Panc1 (cell line): Measurements from ENCODE around the gene BRD4.

Source experiments
- POLR2AphosphoS5 ChIP-seq: IDR thresholded peaks from 2 replicates; pipeline ENCODE4 v1.6.1; 2012; ENCODE audit warnings: mild to moderate bottlenecking, low read depth, low read length, moderate library complexity
- TF ChIP-seq, protein P1 (sequence below): fragments of 450-650 bp; IDR thresholded peaks from 2 replicates; pipeline ENCODE4 v1.5.1; 2017; ENCODE audit warnings: mild to moderate bottlenecking
- TF ChIP-seq, protein P2 (sequence below), 2 experiments: IDR thresholded peaks; 2 replicates each; pipeline ENCODE4 v1.6.1; 2011 to 2012; ENCODE audit warnings: low read depth in 2 of 2, control low read depth in 1 of 2, low read length in 1 of 2, mild to moderate bottlenecking in 1 of 2, moderate library complexity in 1 of 2; ENCODE audit not compliant: insufficient read depth in 1 of 2

DNA sequence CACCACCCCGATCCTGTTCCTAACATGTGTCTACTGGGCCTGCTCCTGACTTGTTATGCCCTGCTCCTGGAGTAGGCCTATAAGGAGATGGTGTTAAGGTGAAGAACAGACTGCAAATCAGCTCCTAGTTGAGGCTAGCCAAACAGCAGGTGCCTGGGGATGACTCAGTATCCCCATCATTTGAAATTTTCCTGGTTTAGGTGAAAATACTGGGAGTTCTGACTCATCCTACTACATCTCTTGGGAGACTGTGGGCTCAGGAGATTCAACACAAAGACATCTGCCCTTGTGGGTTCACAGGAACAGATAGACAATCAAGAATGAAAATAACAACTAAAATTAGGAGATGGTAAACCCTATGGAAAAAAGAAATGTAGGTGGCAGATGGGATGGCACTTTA, 41.2 kb downstream of the BRD4 start:
- TF ChIP-seq POLR2AphosphoS5, result no peak
- TF ChIP-seq, protein P1, sequence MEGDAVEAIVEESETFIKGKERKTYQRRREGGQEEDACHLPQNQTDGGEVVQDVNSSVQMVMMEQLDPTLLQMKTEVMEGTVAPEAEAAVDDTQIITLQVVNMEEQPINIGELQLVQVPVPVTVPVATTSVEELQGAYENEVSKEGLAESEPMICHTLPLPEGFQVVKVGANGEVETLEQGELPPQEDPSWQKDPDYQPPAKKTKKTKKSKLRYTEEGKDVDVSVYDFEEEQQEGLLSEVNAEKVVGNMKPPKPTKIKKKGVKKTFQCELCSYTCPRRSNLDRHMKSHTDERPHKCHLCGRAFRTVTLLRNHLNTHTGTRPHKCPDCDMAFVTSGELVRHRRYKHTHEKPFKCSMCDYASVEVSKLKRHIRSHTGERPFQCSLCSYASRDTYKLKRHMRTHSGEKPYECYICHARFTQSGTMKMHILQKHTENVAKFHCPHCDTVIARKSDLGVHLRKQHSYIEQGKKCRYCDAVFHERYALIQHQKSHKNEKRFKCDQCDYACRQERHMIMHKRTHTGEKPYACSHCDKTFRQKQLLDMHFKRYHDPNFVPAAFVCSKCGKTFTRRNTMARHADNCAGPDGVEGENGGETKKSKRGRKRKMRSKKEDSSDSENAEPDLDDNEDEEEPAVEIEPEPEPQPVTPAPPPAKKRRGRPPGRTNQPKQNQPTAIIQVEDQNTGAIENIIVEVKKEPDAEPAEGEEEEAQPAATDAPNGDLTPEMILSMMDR, result no peak
- TF ChIP-seq, protein P2, sequence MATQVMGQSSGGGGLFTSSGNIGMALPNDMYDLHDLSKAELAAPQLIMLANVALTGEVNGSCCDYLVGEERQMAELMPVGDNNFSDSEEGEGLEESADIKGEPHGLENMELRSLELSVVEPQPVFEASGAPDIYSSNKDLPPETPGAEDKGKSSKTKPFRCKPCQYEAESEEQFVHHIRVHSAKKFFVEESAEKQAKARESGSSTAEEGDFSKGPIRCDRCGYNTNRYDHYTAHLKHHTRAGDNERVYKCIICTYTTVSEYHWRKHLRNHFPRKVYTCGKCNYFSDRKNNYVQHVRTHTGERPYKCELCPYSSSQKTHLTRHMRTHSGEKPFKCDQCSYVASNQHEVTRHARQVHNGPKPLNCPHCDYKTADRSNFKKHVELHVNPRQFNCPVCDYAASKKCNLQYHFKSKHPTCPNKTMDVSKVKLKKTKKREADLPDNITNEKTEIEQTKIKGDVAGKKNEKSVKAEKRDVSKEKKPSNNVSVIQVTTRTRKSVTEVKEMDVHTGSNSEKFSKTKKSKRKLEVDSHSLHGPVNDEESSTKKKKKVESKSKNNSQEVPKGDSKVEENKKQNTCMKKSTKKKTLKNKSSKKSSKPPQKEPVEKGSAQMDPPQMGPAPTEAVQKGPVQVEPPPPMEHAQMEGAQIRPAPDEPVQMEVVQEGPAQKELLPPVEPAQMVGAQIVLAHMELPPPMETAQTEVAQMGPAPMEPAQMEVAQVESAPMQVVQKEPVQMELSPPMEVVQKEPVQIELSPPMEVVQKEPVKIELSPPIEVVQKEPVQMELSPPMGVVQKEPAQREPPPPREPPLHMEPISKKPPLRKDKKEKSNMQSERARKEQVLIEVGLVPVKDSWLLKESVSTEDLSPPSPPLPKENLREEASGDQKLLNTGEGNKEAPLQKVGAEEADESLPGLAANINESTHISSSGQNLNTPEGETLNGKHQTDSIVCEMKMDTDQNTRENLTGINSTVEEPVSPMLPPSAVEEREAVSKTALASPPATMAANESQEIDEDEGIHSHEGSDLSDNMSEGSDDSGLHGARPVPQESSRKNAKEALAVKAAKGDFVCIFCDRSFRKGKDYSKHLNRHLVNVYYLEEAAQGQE (IDR thresholded peaks at IDR 0.05; ENCODE audit: insufficient read depth in 1 of 2, low read depth in 2 of 2, low read length in 1 of 2), result no peak
